ENCODE data around the gene SNAPC4.

Gene SNAPC4, protein sequence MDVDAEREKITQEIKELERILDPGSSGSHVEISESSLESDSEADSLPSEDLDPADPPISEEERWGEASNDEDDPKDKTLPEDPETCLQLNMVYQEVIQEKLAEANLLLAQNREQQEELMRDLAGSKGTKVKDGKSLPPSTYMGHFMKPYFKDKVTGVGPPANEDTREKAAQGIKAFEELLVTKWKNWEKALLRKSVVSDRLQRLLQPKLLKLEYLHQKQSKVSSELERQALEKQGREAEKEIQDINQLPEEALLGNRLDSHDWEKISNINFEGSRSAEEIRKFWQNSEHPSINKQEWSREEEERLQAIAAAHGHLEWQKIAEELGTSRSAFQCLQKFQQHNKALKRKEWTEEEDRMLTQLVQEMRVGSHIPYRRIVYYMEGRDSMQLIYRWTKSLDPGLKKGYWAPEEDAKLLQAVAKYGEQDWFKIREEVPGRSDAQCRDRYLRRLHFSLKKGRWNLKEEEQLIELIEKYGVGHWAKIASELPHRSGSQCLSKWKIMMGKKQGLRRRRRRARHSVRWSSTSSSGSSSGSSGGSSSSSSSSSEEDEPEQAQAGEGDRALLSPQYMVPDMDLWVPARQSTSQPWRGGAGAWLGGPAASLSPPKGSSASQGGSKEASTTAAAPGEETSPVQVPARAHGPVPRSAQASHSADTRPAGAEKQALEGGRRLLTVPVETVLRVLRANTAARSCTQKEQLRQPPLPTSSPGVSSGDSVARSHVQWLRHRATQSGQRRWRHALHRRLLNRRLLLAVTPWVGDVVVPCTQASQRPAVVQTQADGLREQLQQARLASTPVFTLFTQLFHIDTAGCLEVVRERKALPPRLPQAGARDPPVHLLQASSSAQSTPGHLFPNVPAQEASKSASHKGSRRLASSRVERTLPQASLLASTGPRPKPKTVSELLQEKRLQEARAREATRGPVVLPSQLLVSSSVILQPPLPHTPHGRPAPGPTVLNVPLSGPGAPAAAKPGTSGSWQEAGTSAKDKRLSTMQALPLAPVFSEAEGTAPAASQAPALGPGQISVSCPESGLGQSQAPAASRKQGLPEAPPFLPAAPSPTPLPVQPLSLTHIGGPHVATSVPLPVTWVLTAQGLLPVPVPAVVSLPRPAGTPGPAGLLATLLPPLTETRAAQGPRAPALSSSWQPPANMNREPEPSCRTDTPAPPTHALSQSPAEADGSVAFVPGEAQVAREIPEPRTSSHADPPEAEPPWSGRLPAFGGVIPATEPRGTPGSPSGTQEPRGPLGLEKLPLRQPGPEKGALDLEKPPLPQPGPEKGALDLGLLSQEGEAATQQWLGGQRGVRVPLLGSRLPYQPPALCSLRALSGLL (N-terminal part only)

GRCh38 chr9:136400038-136400834 lies at the start of gene SNAPC4:
SNAPC4 (minus strand) TSS chr9:136400170; CDS start chr9:136398428, 1,742 bp downstream.
- DNase-seq (ENCODE audit: low read depth): peak; percentile 78

GRCh38 chr9:136448655-136449054 lies 48.7 kb upstream of the SNAPC4 start:
- no peak for DNase-seq (ENCODE audit: low read depth)

DNA sequence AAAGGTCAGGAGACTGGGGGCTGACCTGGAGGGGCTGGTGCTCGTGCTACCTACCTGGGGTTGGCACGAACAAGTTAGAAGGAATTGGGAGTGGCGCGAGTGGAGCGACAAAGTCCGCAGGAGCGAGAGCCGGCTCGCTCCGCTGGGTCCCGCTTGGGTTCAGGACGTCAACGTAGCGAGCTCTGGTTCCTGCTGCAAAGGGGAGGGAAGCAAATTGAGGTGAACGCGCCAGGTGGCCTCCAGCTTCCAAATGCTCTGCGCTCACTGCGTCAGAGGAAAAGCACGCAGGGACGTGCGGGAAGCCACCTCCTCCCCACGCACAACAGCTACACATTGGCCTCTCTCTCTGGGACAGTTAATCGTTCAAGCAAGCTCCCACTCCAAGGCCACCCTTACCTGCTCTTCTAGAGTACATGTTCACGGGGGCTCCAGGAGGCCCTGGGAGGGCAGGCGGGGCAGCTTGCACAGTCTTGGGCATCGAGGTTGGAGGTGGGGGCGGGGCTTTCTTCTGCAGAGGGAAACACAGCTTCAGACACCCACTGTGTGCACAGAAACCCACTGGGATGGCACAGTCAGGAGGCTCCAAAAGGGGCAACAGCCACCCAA lies 47.3 kb upstream of the SNAPC4 start:
- no peak for DNase-seq (ENCODE audit: low read depth)

GRCh38 chr9:136445799-136446198 lies 45.8 kb upstream of the SNAPC4 start:
- DNase-seq (ENCODE audit: low read depth): no peak

GRCh38 chr9:136444102-136444501 lies 44.1 kb upstream of the SNAPC4 start:
- no peak for DNase-seq (ENCODE audit: low read depth)

DNA sequence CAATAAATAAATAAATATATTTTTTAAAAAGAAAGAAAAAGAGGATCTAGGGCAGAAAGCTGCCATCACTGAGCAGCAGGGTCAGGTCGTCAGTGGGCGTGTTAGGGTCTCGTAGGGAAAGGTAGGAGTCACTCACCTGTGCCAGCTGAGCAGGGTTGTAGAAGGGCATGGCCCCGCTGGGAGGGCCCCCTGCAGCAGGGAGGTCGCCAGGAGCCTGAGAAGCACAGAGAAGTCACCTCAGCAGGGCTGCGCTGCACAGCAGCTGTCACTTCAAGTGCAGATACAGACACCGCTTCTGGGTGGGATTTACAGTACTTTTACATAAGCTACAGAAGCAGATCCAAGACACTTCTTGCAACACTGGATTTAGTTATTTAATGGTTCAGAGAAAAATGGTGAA lies 43.7 kb upstream of the SNAPC4 start:
- DNase-seq (ENCODE audit: low read depth): no peak

GRCh38 chr9:136443087-136443486 lies 43.1 kb upstream of the SNAPC4 start:
- no peak for DNase-seq (ENCODE audit: low read depth)

GRCh38 chr9:136442265-136442664 lies 42.3 kb upstream of the SNAPC4 start:
- no peak for DNase-seq (ENCODE audit: low read depth)

DNA sequence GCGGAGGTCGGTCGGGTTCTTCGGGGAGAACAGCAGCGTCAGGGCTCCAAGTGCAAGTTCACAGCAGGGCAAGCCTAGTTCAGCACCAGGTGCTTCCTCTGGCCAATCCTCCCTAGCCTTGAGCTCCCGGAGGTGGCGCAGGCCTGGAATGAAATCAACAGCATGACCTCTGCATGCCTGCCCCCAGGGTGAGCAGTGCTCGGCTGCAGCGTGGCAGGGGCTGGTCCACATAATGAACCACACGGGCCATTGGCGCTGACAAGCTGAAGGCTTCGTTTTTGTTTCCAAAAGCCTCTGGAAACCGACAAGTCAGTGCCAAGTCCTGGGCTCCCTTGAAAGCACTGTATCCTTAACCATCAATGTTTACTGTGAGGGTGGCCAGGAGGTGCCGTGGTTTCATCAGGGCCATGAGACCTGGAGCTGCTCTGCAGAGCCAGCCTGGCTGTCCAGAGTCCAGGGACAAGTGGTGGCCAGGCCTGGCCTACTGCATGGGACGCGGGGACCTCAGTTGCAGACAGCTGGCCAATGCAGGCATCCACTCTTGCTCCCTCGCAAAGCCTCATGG lies 41.8 kb upstream of the SNAPC4 start:
- no peak for DNase-seq (ENCODE audit: low read depth)

- DNase-seq (ENCODE audit: low read depth): no peak
Measured at GRCh38 chr9:136441191-136441680, 41.3 kb upstream of the SNAPC4 start.

DNA sequence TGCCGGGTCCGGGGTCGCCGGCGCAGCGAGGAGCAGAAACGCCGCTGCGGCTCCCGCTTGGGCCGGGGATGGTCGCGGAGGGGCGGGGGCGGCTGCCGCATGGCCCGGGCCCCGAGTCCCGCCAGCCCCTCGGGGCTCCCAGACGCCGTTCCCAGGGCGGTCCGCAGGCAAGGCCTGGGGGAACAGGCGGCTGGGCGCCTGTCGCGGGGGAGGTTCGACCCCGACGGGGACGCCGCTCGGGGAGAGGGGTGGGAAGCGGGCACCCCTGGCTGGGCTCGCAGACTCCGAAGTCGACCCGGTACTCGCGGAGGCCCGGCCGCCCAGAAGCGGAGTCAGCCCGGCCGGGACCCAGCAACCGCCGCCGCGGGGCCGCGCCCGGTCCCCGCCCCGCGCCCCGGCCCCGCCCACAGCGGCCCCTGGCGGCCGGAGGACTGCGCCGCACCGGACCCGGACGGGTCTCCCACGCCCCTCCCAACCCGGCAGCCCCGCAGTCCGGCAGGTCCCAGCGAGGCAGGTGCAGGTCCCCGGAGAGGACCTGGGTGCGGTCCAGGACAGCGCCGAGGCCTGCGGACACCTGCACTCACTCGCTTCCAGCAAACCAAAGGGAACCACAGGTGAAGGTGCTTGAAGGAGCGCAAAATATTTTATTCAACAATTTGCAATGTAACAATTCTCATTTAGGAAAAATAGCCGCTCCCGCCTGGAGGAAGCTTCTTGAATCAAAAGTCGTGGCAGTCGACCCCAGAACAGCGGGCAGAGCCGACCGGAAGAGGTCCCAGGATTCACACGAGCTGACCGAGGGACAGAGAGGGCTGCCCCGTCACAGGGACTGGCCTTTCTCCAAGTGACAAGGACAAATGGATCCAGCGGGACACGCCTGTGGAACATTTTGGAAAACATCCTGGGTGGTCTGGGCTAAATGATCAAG lies 39.8 kb upstream of the SNAPC4 start, which contains the start of gene INPP5E:
INPP5E (minus strand) TSS at position 365 of the 928 bp plus-strand sequence. CDS start 426 bp downstream, outside the sequence.
- peak; percentile 75 for DNase-seq (ENCODE audit: low read depth)

- DNase-seq (ENCODE audit: low read depth): peak; percentile 19
Measured at GRCh38 chr9:136438548-136439480, 38.8 kb upstream of the SNAPC4 start.

DNA sequence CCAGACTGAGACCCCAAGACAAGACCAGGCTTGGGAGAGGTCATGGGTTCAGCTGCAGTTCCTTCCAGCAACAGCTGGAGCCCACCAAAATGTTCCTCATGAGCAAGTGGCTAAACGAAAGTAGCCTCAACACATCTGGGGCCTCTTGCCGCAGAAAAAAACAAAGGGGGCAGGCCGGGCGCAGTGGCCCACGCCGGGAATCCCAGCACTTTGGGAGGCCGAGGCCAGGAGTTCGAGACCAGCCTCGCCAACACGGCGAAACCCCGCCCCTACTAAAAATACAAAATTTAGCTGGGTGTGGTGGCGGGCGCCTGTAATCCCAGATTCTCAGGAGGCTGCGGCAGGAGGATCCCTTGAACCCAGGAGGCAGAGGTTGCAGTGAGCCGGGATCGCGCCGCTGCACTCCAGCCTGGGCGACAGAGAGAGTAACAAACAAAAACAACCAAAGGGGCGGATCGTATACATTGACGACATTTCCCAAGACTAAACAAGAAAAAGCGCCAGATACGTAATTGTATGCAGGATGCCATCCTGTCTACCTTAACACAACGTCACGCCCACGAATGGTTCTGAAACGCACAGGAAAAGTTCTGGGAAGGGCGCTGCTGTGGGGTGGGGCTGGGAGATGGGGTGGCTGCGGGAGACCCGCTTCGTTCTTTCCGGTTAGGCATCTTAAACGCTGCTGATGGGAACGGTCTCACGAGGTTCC lies 38.0 kb upstream of the SNAPC4 start:
- DNase-seq (ENCODE audit: low read depth): peak; percentile 51

GRCh38 chr9:136437430-136437829 lies 37.5 kb upstream of the SNAPC4 start:
- DNase-seq (ENCODE audit: low read depth): peak; percentile 59

- no peak for DNase-seq (ENCODE audit: low read depth)
Measured at GRCh38 chr9:136436055-136436634, 36.2 kb upstream of the SNAPC4 start.

DNA sequence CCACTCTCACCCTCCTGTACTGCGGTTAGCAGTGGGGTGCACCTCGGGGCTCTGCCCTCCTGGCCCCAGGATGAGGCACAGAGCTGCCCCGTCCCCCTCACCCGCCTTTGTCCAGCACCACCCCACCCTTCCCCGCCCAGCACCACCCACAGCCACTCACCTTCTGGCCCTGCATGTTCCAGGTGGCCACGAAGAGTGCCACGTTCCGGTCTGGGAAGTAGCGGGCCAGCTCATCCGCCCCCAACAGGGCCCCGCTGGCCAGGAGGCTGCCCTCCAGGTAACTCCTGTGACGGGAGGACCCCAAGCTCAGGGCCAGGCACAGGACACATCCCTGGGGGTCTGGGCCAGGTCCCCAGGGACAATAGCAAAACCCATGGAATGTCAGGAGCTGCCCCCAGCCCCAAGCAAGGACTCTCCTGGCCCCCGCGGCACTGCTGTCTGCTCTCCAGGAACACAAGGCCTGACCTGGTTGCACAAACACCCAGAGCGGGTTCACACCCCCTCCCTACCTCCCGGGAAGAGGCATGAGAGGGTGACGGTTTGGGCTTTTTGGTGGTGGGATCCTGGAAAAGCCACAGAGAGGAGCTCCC lies 34.7 kb upstream of the SNAPC4 start:
- no peak for DNase-seq (ENCODE audit: low read depth)
